Neuronal stem cell (in vitro differentiated cells): ENCODE data around the gene CDH23.

Source experiments
- DNase-seq: peaks from one replicate; pipeline ENCODE4 v3.0.0-alpha.2; 2013; ENCODE audit warnings: low spot score
- H2AFZ ChIP-seq: one replicate; pipeline ENCODE4 v1.6.1; 2013; ENCODE audit warnings: mild to moderate bottlenecking, low read length, inconsistent platforms
- H2AK5ac ChIP-seq: 2 replicates; pipeline ENCODE4 v1.6.1; 2013; ENCODE audit warnings: low read depth, mild to moderate bottlenecking, inconsistent platforms, low read length, moderate library complexity, mixed read lengths
- H2BK120ac ChIP-seq: 2 replicates; pipeline ENCODE4 v1.6.1; 2013; ENCODE audit warnings: low read depth, mild to moderate bottlenecking, inconsistent platforms, low read length, moderate library complexity, mixed read lengths
- H2BK12ac ChIP-seq: one replicate; pipeline ENCODE4 v1.6.1; 2013; ENCODE audit warnings: low read length, inconsistent platforms
- H2BK15ac ChIP-seq: 2 replicates; pipeline ENCODE4 v1.6.1; 2013; ENCODE audit warnings: mild to moderate bottlenecking, low read length, inconsistent platforms, mixed read lengths
- H2BK5ac ChIP-seq: one replicate; pipeline ENCODE4 v1.6.1; 2013; ENCODE audit warnings: inconsistent platforms, mild to moderate bottlenecking, low read length, moderate library complexity
- H3K14ac ChIP-seq: one replicate; pipeline ENCODE4 v1.6.1; 2013; ENCODE audit warnings: low read length, inconsistent platforms
- H3K18ac ChIP-seq: 2 replicates; pipeline ENCODE4 v1.6.1; 2013; ENCODE audit warnings: low read length, inconsistent platforms
- H3K23ac ChIP-seq: 2 replicates; pipeline ENCODE4 v1.6.1; 2013; ENCODE audit warnings: low read depth, mild to moderate bottlenecking, mixed read lengths, low read length, inconsistent platforms; ENCODE audit not compliant: poor library complexity
- H3K27ac ChIP-seq: replicated peaks from 3 replicates; pipeline ENCODE4 v1.5.1; 2013; ENCODE audit warnings: low read length, inconsistent platforms
- H3K27me3 ChIP-seq, 3 experiments: 2 replicates each; pipeline ENCODE4 v1.6.1; 2013; ENCODE audit warnings: low read length in 3 of 3, mild to moderate bottlenecking in 2 of 3, inconsistent platforms in 1 of 3, low read depth in 1 of 3, mixed read lengths in 1 of 3, moderate library complexity in 1 of 3; ENCODE audit not compliant: control insufficient read depth in 3 of 3, insufficient read depth in 3 of 3
- H3K36me3 ChIP-seq, 2 donors: replicated peaks in 1 of 2; 2 replicates each; pipeline ENCODE4 v1.6.1; 2013; ENCODE audit warnings: low read length in 2 of 2; ENCODE audit not compliant: control insufficient read depth in 2 of 2, insufficient read depth in 2 of 2
- H3K4ac ChIP-seq: 2 replicates; pipeline ENCODE4 v1.6.1; 2013; ENCODE audit warnings: inconsistent platforms, mild to moderate bottlenecking, low read length, moderate library complexity
- H3K4me1 ChIP-seq, 2 donors: 1 replicate in 1 of 2; 2 replicates in 1 of 2; pipeline ENCODE4 v1.6.1; 2013; ENCODE audit warnings: low read length in 2 of 2, low read depth in 1 of 2; ENCODE audit not compliant: control insufficient read depth in 2 of 2, insufficient read depth in 1 of 2
- H3K4me2 ChIP-seq: one replicate; pipeline ENCODE4 v1.6.1; 2013; ENCODE audit warnings: mild to moderate bottlenecking, low read length, inconsistent platforms; ENCODE audit not compliant: insufficient read depth, poor library complexity, severe bottlenecking
- H3K4me3 ChIP-seq, 2 donors: 2 replicates each; pipeline ENCODE4 v1.5.1; 2013; ENCODE audit warnings: low read length in 2 of 2, mild to moderate bottlenecking in 2 of 2, inconsistent platforms in 1 of 2, moderate library complexity in 1 of 2
- H3K79me1 ChIP-seq: one replicate; pipeline ENCODE4 v1.6.1; 2013; ENCODE audit warnings: low read depth, mild to moderate bottlenecking, inconsistent platforms, low read length, moderate library complexity
- H3K9ac ChIP-seq: one replicate; pipeline ENCODE4 v1.6.1; 2013; ENCODE audit warnings: mild to moderate bottlenecking, low read depth, low read length, inconsistent platforms; ENCODE audit not compliant: poor library complexity
- H3K9me3 ChIP-seq, 2 donors: replicated peaks in 1 of 2; 2 replicates each; pipeline versions ENCODE3 to v1.6.1; 2013; ENCODE audit warnings: low read length in 2 of 2, mild to moderate bottlenecking in 2 of 2, inconsistent platforms in 1 of 2, low read depth in 1 of 2, mixed read lengths in 1 of 2, moderate library complexity in 1 of 2; ENCODE audit not compliant: control insufficient read depth in 2 of 2, insufficient read depth in 1 of 2
- H4K8ac ChIP-seq: one replicate; pipeline ENCODE4 v1.6.1; 2013; ENCODE audit warnings: low read depth, mild to moderate bottlenecking, inconsistent platforms, low read length, moderate library complexity
- H4K91ac ChIP-seq: one replicate; pipeline ENCODE4 v1.6.1; 2013; ENCODE audit warnings: low read length, low read depth, mild to moderate bottlenecking, inconsistent platforms; ENCODE audit not compliant: poor library complexity
- WGBS, 2 donors: extraction: QIAGEN DNeasy Blood & Tissue Kit; methylation state at CpG; one replicate each; pipeline ENCODE4 v1.1.7; 2013; ENCODE audit warnings: missing lambda C conversion rate in 2 of 2, mixed read lengths in 1 of 2; ENCODE audit not compliant: insufficient read length in 2 of 2, insufficient replicate concordance in 1 of 2; ENCODE audit errors: extremely low coverage in 2 of 2; 5-methylcytosine and 5-hydroxymethylcytosine counted together

Gene CDH23

DNA sequence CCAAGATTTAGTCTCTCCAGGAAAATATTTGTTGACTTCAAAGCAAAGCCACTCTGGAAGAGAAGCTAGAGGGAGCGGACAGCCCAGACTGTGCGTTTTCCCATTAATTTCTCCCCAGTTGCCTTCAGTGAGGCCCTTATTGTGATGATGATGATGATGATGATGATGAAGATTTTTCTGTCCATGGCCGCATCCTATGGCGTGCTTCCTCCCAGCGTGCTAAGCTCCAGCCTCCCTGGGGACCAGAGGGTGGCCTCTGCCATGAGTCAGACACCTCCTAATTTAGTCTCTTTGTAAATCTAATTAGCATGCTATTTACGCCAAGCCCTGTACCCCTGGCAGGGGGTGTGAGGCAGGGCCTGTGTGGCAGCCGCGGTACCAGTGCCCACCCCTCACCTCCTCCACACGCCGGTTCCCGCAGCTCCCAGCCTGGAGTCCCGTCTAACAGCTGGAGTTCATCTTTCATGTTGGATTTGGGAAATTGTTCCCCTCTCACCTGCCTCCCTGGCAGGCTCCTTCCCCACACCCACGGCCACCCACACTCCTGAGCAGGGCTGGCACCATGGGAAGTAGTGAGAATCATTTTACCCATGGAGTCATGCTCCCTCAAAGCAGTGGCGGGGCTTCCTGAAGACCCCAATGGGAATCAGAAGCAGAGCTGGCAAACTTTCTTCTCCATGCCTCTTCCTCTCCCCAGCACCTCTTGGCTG lies 230.7 kb downstream of the CDH23 start:
- Histone ChIP-seq H2BK5ac (peak overlapping the region; percentile 40), H2BK12ac (no peak overlapping the region), H2BK15ac (no peak overlapping the region), H3K14ac (no peak overlapping the region), H2BK120ac (no peak overlapping the region), H3K9me3 (no peaks in the 10 kb centered on the region), H4K8ac (no peak overlapping the region), H3K23ac (no peak overlapping the region), H3K27me3 (peaks cover 0 to 38% (median 0%) of the 10 kb centered on the region in 3 experiments), H3K4me1 (peaks cover 12 to 49% of the 10 kb centered on the region in 2 donors), H3K27ac (no peak overlapping the region), H3K4me2 (no peak overlapping the region), H3K4me3 (no peak overlapping the region), H3K9ac (no peak overlapping the region), H2AFZ (no peak overlapping the region), H4K91ac (no peak overlapping the region), H3K36me3 (no peaks in the 10 kb centered on the region), H3K18ac (peak overlapping the region; percentile 38), H2AK5ac (peak overlapping the region; percentile 72), H3K4ac (no peak overlapping the region), H3K79me1 (no peaks in the 10 kb centered on the region)
- no peak for DNase-seq
- no CpG with 5 or more reads among the region's 14 CpGs for WGBS, 2 donors

DNA sequence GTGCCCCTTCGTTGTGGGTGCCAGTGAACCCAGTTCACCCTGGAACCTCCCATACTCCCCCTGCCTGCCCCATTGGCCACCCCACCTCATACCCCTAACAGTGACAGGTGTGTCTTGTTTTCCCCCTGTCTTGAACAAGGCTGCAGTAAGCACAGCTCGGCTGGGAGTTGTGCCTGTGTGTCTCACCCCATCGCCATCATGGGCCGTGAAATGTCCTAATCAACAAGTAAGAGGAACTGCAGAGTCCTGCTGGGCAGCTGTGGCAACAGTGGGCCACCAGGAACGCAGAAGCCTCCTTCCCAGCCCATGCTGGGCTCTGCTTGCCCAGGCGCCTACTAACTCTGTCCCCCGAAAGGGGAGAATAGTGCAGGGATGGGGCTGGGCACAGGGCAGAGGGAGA lies 231.2 kb downstream of the CDH23 start:
- DNase-seq, result no peak
- Histone ChIP-seq H3K36me3 (no peaks in the 10 kb centered on the region), H2BK5ac (peak overlapping the region; percentile 40), H3K9me3 (no peaks in the 10 kb centered on the region), H3K27me3 (peaks cover 0 to 36% (median 0%) of the 10 kb centered on the region in 3 experiments), H3K4me2 (no peak overlapping the region), H3K79me1 (no peaks in the 10 kb centered on the region), H3K4ac (no peak overlapping the region), H3K14ac (peak overlapping the region; percentile 39), H2BK15ac (no peak overlapping the region), H3K27ac (no peak overlapping the region), H3K4me3 (no peak overlapping the region), H2BK120ac (no peak overlapping the region), H4K91ac (no peak overlapping the region), H3K18ac (peak overlapping the region; percentile 54), H3K9ac (no peak overlapping the region), H2AK5ac (peak overlapping the region; percentile 72), H3K4me1 (peaks cover 6 to 47% of the 10 kb centered on the region in 2 donors), H3K23ac (no peak overlapping the region), H4K8ac (no peak overlapping the region), H2AFZ (no peak overlapping the region), H2BK12ac (peak overlapping the region; percentile 16)
- no CpG with 5 or more reads among the region's 7 CpGs for whole genome bisulfite sequencing, 2 donors

DNA sequence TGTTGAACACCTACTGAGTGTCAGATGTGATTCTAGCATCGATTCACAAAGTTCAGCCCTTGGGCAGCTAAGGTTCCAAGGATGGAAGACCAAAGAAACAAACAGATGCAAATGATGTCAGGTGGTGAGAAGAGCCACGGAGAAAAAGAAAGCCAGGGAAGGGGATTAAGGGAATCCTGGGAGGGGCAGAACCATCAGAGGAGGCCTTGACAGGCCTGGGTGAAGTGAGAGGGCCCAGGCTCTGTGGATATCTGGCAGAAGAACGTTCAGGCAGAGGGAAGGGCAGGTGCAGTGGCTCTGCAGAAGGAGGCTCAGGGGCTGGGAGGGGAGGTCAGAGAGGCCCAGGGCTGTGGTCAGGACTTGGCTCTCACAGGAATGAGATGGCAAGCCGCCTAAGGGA lies 232.4 kb downstream of the CDH23 start:
- H3K4me1 ChIP-seq, result peaks cover 0 to 44% of the 10 kb centered on the region in 2 donors
- H3K23ac ChIP-seq, result no peak overlapping the region
- no peaks in the 10 kb centered on the region for H3K36me3 ChIP-seq
- H3K27ac ChIP-seq, result peak overlapping the region; percentile 31
- no peak overlapping the region for H3K9ac ChIP-seq
- no peak overlapping the region for H2AFZ ChIP-seq
- no peak overlapping the region for H2BK15ac ChIP-seq
- no peaks in the 10 kb centered on the region for H3K9me3 ChIP-seq
- no CpG with 5 or more reads among the region's 4 CpGs for WGBS, 2 donors
- H4K91ac ChIP-seq, result no peak overlapping the region
- H3K27me3 ChIP-seq, result peaks cover 0 to 25% (median 0%) of the 10 kb centered on the region in 3 experiments
- no peak overlapping the region for H2AK5ac ChIP-seq
- DNase-seq, result no peak
- no peak overlapping the region for H2BK12ac ChIP-seq
- no peak overlapping the region for H2BK5ac ChIP-seq
- H3K4me3 ChIP-seq, result no peak overlapping the region
- H3K4me2 ChIP-seq, result no peak overlapping the region
- H4K8ac ChIP-seq, result no peak overlapping the region
- no peak overlapping the region for H3K14ac ChIP-seq
- H3K79me1 ChIP-seq, result no peaks in the 10 kb centered on the region
- peak overlapping the region; percentile 73 for H3K18ac ChIP-seq
- no peak overlapping the region for H3K4ac ChIP-seq
- H2BK120ac ChIP-seq, result no peak overlapping the region

DNA sequence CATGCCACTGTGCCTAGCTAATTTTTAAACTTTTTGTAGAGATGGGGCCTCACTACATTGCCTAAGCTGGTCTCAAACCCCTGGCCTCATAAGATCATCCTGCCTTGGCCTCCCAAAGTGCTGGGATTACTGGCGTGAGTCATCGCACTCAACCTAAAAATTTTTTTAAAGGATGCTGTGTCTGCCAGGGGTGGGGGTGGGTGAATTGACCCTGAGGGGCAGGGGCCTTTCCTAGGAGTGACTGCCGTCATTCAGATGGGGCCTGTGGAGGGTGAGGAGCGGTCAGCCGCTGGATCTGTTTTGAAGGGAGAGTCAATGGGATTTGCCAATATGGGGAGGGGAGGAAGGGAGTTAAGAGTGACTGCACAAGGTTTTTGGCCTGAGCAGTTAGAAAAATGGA lies 233.4 kb downstream of the CDH23 start:
- H3K4me3 ChIP-seq, result no peak overlapping the region
- H3K4me1 ChIP-seq, result peaks cover 0 to 49% of the 10 kb centered on the region in 2 donors
- H2AK5ac ChIP-seq, result peak overlapping the region; percentile 26
- H3K14ac ChIP-seq, result no peak overlapping the region
- no peaks in the 10 kb centered on the region for H3K36me3 ChIP-seq
- H2BK120ac ChIP-seq, result no peak overlapping the region
- no peaks in the 10 kb centered on the region for H3K9me3 ChIP-seq
- no peak overlapping the region for H2BK12ac ChIP-seq
- H3K9ac ChIP-seq, result no peak overlapping the region
- H3K27ac ChIP-seq, result no peak overlapping the region
- H3K4ac ChIP-seq, result no peak overlapping the region
- no CpG with 5 or more reads among the region's 5 CpGs for WGBS, 2 donors
- H3K79me1 ChIP-seq, result no peaks in the 10 kb centered on the region
- H3K4me2 ChIP-seq, result no peak overlapping the region
- H4K8ac ChIP-seq, result no peak overlapping the region
- H2AFZ ChIP-seq, result no peak overlapping the region
- H3K23ac ChIP-seq, result no peak overlapping the region
- H3K27me3 ChIP-seq, result peaks cover 0 to 19% (median 0%) of the 10 kb centered on the region in 3 experiments
- no peak for DNase-seq
- no peak overlapping the region for H4K91ac ChIP-seq
- no peak overlapping the region for H2BK5ac ChIP-seq
- H3K18ac ChIP-seq, result no peak overlapping the region
- no peak overlapping the region for H2BK15ac ChIP-seq
